GM19372 (cell line): Measurements from ENCODE around the gene ILRUN.
"Not testable (repeated sequence)": the region's sequence is repeated elsewhere in the genome, so short reads cannot be mapped to it uniquely, and the experiment has no call there.

Experiments used
- ATAC-seq: cut with Tn5 transposase; IDR thresholded peaks from one replicate; pipeline ENCODE4 v1.9.1; 2021; ENCODE audit warnings: mild to moderate bottlenecking, low read depth, moderate library complexity; ENCODE audit not compliant: unreplicated experiment

ILRUN gene

GRCh38 chr6:34696739-34697543 is at the start of gene ILRUN:
TSS of gene ILRUN (minus strand) at chr6:34696767. CDS start at chr6:34696603, 164 bp downstream.
- ATAC-seq, result peak; percentile 82

GRCh38 chr6:34745277-34746103 is 48.9 kb upstream of the ILRUN start:
- ATAC-seq, result no peak

DNA sequence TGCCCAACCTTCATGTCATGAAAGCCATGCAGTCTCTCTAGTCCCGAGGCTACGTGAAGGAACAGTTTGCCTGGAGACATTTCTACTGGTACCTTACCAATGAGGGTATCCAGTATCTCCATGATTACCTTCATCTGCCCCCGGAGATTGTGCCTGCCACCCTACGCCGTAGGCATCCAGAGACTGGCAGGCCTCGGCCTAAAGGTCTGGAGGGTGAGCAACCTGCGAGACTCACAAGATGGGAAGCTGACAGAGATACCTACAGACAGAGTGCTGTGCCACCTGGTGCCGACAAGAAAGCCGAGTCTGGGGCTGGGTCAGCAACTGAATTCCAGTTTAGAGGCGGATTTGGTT is 47.7 kb upstream of the ILRUN start:
- ATAC-seq, result not testable (repeated sequence)

GRCh38 chr6:34743625-34744293 is 47.2 kb upstream of the ILRUN start:
- ATAC-seq, result no peak

DNA sequence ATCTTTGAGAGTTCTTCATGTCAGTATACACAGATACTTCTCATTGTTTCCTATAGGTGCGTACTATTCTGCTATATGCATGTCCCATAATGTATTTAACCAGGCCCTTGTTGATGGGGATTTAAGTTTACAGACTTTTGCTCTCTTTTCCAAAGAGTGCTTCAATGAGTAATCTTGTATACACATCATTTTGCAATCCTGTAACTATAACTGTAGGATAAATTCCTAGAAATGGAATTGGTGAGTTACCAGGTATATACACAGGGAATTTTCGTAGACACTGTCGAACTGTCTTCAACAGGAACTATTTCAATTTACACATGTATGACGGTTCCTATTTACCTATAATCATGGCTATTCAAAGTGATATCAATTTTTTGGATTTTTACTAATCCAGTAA is 45.5 kb upstream of the ILRUN start:
- ATAC-seq, result no peak

DNA sequence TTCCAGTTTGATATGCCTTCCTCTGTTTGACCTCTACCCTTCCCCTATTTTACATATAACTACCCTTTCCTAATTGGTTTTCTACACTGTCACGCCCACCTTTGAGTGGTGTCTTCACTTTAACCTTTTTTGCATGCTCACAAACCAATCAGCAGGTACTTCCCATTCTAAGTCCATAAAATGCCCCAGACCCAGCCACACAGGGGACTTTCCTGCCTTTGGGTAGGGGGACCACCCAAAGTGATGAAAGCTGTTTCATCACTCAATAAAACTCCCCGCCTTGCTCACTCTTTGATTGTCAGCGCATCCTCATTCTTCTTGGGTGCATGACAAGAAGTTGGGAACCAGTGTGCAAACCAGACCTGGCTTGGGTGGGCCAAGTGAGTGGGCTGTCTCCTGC is 40.3 kb upstream of the ILRUN start:
- ATAC-seq, result no peak

- ATAC-seq, result no peak
Observed at GRCh38 chr6:34731393-34732060, 35.0 kb upstream of the ILRUN start.

- no peak for ATAC-seq
Observed at GRCh38 chr6:34729631-34730470, 33.3 kb upstream of the ILRUN start.

GRCh38 chr6:34726055-34726454 is 29.5 kb upstream of the ILRUN start:
- no peak for ATAC-seq

DNA sequence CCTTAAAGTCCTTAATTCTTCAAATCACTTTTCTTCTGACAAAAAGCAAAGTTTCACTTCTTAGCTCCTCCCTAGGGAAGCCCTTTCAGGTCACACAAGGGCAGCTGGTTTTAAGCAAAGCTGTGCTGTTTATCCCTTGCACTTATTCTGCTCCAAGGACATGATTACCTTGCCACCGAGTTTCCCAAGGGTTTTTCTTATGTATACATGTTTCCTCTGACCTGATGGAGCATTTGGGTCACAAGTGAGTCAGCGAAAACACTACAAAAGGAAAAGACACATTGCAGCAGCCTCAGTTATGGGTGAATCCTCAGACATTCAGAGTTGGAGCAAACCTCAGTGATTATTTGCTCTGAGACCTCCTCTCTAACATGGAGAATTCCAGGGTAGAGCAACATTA is 26.6 kb upstream of the ILRUN start:
- ATAC-seq, result no peak

GRCh38 chr6:34722451-34722850 is 25.9 kb upstream of the ILRUN start:
- ATAC-seq, result no peak

DNA sequence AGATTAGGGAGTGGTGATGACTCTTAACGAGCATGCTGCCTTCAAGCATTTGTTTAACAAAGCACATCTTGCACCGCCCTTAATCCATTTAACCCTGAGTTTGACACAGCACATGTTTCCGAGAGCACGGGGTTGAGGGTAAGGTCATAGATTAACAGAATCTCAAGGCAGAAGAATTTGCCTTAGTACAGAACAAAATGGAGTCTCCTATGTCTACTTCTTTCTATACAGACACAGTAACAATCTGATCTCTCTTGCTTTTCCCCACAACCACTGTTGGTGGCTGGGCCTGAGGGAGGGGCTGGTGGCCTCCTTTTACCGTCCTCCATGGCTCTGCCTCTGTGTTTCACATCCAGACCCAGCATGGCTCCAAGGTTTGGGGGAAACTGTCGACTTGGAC is 23.6 kb upstream of the ILRUN start:
- not testable (repeated sequence) for ATAC-seq

DNA sequence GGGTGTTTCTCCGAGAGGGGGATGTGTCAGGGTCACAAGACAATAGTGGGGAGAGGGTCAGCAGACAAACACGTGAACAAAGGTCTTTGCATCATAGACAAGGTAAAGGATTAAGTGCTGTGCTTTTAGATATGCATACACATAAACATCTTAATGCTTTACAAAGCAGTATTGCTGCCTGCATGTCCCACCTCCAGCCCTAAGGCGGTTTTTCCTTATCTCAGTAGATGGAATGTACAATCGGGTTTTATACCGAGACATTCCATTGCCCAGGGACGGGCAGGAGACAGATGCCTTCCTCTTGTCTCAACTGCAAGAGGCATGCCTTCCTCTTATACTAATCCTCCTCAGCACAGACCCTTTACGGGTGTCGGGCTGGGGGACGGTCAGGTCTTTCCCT is 23.1 kb upstream of the ILRUN start:
- ATAC-seq, result not testable (repeated sequence)

DNA sequence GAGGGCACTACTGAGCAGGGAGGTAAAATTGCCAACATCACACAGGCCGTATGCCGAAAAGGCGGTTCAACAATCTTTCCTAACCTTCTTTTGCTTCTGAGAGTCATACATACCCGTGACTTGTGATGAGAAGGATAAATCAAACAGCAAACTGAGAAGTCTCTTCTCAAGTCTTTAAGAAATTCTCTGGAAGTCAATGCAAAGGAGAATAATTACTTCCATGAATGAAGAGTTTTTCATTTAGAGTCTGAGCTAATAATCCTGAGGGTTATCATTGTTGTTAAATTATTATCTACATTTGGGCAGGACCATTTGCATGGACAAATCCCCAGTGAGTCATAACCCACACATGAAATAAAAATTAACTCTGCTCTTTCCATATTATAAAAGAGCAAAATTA is 22.4 kb upstream of the ILRUN start:
- ATAC-seq, result no peak

DNA sequence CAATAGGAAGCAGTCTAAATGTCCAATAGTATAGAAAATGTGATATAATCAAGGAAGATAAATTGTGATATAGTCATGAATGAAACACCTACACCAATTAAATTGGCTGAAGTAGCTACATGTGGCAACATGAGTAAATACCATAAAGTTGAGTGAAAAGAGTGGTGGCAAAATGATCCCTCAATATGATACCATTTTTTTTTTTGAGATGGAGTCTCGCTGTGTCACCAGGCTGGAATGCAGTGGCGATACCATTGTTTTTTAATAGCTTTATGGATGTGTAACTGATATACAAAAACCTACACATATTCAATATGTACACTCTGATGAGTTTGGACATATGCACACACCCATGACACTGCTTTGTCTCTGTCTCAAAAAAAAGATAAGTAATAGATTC is 20.9 kb upstream of the ILRUN start:
- ATAC-seq, result no peak

GRCh38 chr6:34714663-34715062 is 18.1 kb upstream of the ILRUN start:
- no peak for ATAC-seq

- not testable (repeated sequence) for ATAC-seq
Observed at GRCh38 chr6:34712881-34713280, 16.3 kb upstream of the ILRUN start.

DNA sequence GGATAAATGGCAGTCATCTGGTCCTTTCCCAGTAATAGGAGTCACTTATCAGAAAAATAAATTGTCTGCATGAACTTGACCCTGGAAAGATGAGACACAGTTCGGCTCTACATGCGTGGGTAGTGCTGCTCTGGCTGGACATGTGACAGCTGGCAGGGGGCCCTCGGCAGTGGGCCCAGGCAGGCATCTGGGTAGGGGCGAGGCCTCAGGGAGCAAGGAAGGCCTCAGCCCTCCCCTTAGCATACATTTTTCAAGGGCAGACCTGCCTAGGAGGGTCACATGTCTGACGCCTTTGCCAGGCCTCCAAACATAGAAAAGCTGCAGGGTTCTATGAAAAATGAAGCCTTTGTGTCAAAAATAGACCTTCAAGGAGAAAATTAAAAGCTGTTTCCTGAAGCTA is 12.8 kb upstream of the ILRUN start:
- ATAC-seq, result no peak

GRCh38 chr6:34705241-34705640 is 8.7 kb upstream of the ILRUN start:
- ATAC-seq, result no peak

DNA sequence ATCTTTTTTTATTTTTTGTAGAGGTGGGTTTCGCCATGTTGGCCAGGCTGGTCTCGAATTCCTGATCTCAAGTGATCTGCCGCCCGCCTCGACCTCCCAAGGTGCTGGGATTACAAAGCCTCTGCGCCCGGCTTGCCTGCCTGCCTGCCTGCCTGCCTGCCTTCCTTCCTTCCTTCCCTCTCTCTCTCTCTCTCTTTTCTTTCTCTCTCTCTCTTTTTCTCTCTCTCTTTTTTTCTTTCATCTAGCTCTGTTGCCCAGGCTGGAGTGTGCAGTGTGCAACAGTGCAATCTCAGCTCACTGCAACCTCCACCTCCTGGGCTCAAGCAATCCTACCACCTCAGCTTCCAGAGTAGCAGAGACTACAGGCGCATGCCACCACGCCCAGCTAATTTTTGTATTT is 4.6 kb upstream of the ILRUN start:
- ATAC-seq, result no peak
